ENCODE data around the gene OR2V1. TPM values are rescaled to one million over a fixed set of nuclear protein-coding genes. Genes with fewer than 3 reads are reported as not detected.
"Not testable (repeated sequence)": the region's sequence is repeated elsewhere in the genome, so short reads cannot be mapped to it uniquely, and the experiment has no call there.

The OR2V1 gene
- total RNA-seq, 1 donor from 2014 or later = not detected

DNA sequence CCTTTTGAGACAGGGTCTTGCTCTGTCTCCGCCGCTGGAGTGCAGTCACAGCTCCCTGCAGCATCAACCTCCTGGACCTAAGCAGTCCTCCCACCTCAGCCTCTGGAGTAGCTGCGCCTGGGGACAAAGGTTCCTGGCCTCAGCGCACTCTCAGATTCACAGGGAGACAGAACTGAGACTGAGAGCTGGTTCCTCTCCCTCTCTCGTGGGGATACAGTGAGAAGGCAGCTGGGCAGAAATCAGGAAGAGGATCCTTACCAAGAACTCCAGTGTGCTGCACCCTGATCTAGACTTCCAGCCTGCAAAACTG lies 26.8 kb downstream of the OR2V1 start:
- H3K9me3 Mint-ChIP-seq; H3K36me3 Mint-ChIP-seq; H3K27ac Mint-ChIP-seq; H3K27ac ChIP-seq; H4K20me1 ChIP-seq (ENCODE audit: low read depth); H3K36me3 ChIP-seq; H3K79me2 ChIP-seq (ENCODE audit: low read depth); H3K4me1 ChIP-seq; H3K9me3 ChIP-seq (ENCODE audit: low read depth); H3K9ac ChIP-seq: not testable (repeated sequence)
- Histone ChIP-seq H3K4me3 (peak overlapping the region; percentile 30), H3F3A (ENCODE audit: low read depth) (peaks cover 18% of the 10 kb centered on the region), H3K4me2 (peak overlapping the region; percentile 60), H3K27me3 (peaks cover 71% of the 10 kb centered on the region), H2AFZ (replicated peaks) (peak overlapping the region; percentile 63)
- peaks cover 49% of the 10 kb centered on the region for H3K27me3 Mint-ChIP-seq (ENCODE audit: insufficient read depth, low read depth)
- H3K4me3 Mint-ChIP-seq = peak overlapping the region; percentile 81
- TF ChIP-seq EZH2phosphoT487 (IDR thresholded peaks at IDR 0.05) (peak; percentile 42), EZH2 (IDR thresholded peaks at IDR 0.05) (peak; percentile 74)
- DNase-seq (ENCODE audit: low spot score) = peak; percentile 42
- H3K4me1 Mint-ChIP-seq = peaks cover 13% of the 10 kb centered on the region

DNA sequence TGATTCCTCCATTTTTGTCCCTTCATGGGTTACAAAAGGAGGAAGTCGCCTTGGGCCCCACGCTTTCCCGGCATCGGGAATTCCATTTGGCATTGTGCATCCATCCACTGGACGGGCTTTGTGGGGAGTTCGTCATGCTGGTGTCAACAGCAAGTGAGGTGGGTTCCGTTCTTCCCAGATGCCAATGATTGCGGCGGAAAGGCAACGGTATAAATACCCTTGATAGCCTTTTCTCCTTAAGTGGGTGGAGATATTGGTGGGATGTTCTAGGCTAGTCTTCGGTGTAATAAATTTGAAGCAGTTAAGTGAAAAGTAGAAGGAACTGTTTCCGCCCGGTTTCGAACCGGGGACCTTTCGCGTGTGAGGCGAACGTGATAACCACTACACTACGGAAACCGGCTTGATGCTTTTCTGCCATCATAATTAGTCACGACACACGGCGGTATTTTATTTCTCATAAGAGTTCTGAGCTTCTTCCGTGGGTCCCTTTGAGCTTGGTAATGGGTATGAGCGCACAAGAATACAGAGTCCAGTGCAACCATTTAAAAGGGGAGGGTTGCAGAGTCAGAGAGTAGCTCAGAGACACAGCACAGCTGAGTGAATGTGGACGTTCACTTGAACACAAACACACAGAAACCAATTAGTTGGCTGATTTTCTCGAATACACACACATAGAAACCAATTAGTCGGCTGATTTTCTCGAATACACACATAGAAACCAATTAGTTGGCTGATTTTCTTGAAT lies 28.9 kb downstream of the OR2V1 start:
- H3K79me2 ChIP-seq (ENCODE audit: low read depth); H3K4me3 Mint-ChIP-seq; H2AFZ ChIP-seq (replicated peaks); H3K4me1 ChIP-seq; H3K27ac ChIP-seq; H3K27ac Mint-ChIP-seq; DNase-seq (ENCODE audit: low spot score); H3K9me3 ChIP-seq (ENCODE audit: low read depth); H3K36me3 ChIP-seq; H3K36me3 Mint-ChIP-seq; H3K9ac ChIP-seq; H4K20me1 ChIP-seq (ENCODE audit: low read depth); H3K4me2 ChIP-seq; H3K9me3 Mint-ChIP-seq; H3K4me3 ChIP-seq: not testable (repeated sequence)
- Mint-ChIP-seq H3K27me3 (ENCODE audit: insufficient read depth, low read depth) (peaks cover 44% of the 10 kb centered on the region), H3K4me1 (peaks cover 13% of the 10 kb centered on the region)
- Histone ChIP-seq H3K27me3 (peaks cover 65% of the 10 kb centered on the region), H3F3A (ENCODE audit: low read depth) (peaks cover 24% of the 10 kb centered on the region)

DNA sequence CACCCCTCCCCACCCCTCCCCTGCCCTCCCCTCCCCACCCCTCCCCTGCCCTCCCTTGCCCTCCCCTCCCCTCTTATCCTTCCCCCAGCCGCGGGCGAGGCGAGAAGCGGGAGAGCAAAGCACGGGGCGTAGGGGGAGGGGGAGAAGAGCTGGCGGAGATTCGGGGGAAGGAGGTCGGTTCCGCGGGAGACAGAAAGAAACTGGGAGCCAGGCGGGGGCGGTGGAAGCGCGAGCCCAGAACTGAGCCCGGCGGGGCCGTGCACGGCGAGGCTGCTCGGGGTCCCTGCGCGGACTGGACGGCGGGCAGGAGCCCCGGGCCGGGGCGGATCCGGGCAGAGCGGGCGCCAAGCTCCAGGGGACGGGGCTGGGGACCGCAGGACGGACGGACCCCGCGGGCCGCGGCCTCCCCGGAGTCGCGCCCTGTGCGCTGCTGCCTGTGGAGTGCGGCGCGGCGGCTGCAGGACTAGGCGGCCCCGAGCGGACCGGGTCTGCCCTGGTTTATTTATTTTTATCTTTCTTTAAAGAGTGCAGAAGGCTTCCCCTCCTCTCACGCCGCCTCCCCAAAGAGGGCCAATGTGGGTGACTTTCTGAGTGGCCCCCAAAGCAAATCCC lies 29.8 kb downstream of the OR2V1 start:
- Histone ChIP-seq H3K27me3 (peaks cover 55% of the 10 kb centered on the region), H3F3A (ENCODE audit: low read depth) (peaks cover 24% of the 10 kb centered on the region)
- Mint-ChIP-seq H3K27me3 (ENCODE audit: insufficient read depth, low read depth) (peaks cover 38% of the 10 kb centered on the region), H3K4me1 (peaks cover 13% of the 10 kb centered on the region)
- not testable (repeated sequence) for H3K36me3 Mint-ChIP-seq; H3K4me2 ChIP-seq; H4K20me1 ChIP-seq (ENCODE audit: low read depth); H2AFZ ChIP-seq (replicated peaks); H3K27ac ChIP-seq; H3K4me3 ChIP-seq; H3K9ac ChIP-seq; H3K4me3 Mint-ChIP-seq; H3K9me3 Mint-ChIP-seq; H3K9me3 ChIP-seq (ENCODE audit: low read depth); H3K4me1 ChIP-seq; H3K79me2 ChIP-seq (ENCODE audit: low read depth); DNase-seq (ENCODE audit: low spot score); H3K27ac Mint-ChIP-seq; H3K36me3 ChIP-seq

- no peaks in the 10 kb centered on the region for H3K36me3 Mint-ChIP-seq
- Histone ChIP-seq H3K27ac (no peak overlapping the region), H2AFZ (replicated peaks) (no peak overlapping the region), H3K9me3 (ENCODE audit: low read depth) (no peaks in the 10 kb centered on the region), H3K79me2 (ENCODE audit: low read depth) (no peaks in the 10 kb centered on the region), H3K36me3 (no peaks in the 10 kb centered on the region), H3F3A (ENCODE audit: low read depth) (peaks cover 24% of the 10 kb centered on the region), H3K27me3 (peaks cover 47% of the 10 kb centered on the region), H3K9ac (no peak overlapping the region), H3K4me2 (peak overlapping the region; percentile 74), H3K4me3 (peak overlapping the region; percentile 35), H4K20me1 (ENCODE audit: low read depth) (peaks cover 8% of the 10 kb centered on the region), H3K4me1 (no peaks in the 10 kb centered on the region)
- peak overlapping the region; percentile 78 for H3K4me3 Mint-ChIP-seq
- no peak overlapping the region for H3K27ac Mint-ChIP-seq
- H3K27me3 Mint-ChIP-seq (ENCODE audit: insufficient read depth, low read depth) = peaks cover 34% of the 10 kb centered on the region
- TF ChIP-seq EZH2phosphoT487 (IDR thresholded peaks at IDR 0.05) (no peak), EZH2 (IDR thresholded peaks at IDR 0.05) (peak; percentile 87)
- H3K4me1 Mint-ChIP-seq = peaks cover 13% of the 10 kb centered on the region
- H3K9me3 Mint-ChIP-seq = peaks cover 2% of the 10 kb centered on the region
- DNase-seq (ENCODE audit: low spot score) = peak; percentile 60
These were observed 30.7 kb downstream of the OR2V1 start for GRCh38 chr5:181100121-181100875.

DNA sequence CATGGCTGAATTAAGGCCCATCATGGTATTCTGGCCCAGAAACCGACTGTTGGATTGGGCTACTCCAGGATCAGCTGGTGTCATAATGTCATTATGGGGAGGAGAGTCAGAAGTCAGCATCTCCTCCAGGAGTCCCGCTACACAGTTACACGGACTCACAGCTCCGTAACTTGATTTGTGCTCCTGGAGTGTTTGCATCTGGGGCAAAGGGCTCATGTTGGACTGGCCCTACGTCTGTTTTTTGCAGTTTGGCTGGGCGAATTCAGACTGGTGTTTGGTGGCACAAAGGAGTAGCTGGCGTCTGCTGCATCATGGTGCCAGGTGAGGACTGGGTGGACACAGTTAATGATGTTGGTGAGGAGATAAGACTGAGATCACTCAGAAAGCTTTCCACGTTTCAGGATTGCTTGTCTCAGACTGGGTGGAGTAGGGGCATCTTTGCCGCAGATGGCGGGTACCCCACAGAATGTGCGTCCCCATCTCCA lies 31.3 kb downstream of the OR2V1 start:
- Histone ChIP-seq H3K4me2 (no peak overlapping the region), H3K4me1 (no peaks in the 10 kb centered on the region)

More for the DNA sequence above, 31.3 kb downstream of the OR2V1 start:
- Histone ChIP-seq H3K4me3 (no peak overlapping the region), H3K79me2 (ENCODE audit: low read depth) (no peaks in the 10 kb centered on the region), H2AFZ (replicated peaks) (no peak overlapping the region), H3K27ac (no peak overlapping the region), H3K27me3 (peaks cover 40% of the 10 kb centered on the region), H3K9ac (no peak overlapping the region), H3F3A (ENCODE audit: low read depth) (peaks cover 24% of the 10 kb centered on the region), H3K36me3 (no peaks in the 10 kb centered on the region), H3K9me3 (ENCODE audit: low read depth) (no peaks in the 10 kb centered on the region), H4K20me1 (ENCODE audit: low read depth) (peaks cover 8% of the 10 kb centered on the region)
- no peaks in the 10 kb centered on the region for H3K36me3 Mint-ChIP-seq
- peaks cover 2% of the 10 kb centered on the region for H3K9me3 Mint-ChIP-seq
- peak overlapping the region; percentile 78 for H3K4me3 Mint-ChIP-seq
- peaks cover 32% of the 10 kb centered on the region for H3K27me3 Mint-ChIP-seq (ENCODE audit: insufficient read depth, low read depth)
- no peak overlapping the region for H3K27ac Mint-ChIP-seq
- H3K4me1 Mint-ChIP-seq = peaks cover 13% of the 10 kb centered on the region
- TF ChIP-seq EZH2phosphoT487 (IDR thresholded peaks at IDR 0.05) = no peak
- no peak for TF ChIP-seq EZH2 (IDR thresholded peaks at IDR 0.05)
- TF ChIP-seq, protein P1, sequence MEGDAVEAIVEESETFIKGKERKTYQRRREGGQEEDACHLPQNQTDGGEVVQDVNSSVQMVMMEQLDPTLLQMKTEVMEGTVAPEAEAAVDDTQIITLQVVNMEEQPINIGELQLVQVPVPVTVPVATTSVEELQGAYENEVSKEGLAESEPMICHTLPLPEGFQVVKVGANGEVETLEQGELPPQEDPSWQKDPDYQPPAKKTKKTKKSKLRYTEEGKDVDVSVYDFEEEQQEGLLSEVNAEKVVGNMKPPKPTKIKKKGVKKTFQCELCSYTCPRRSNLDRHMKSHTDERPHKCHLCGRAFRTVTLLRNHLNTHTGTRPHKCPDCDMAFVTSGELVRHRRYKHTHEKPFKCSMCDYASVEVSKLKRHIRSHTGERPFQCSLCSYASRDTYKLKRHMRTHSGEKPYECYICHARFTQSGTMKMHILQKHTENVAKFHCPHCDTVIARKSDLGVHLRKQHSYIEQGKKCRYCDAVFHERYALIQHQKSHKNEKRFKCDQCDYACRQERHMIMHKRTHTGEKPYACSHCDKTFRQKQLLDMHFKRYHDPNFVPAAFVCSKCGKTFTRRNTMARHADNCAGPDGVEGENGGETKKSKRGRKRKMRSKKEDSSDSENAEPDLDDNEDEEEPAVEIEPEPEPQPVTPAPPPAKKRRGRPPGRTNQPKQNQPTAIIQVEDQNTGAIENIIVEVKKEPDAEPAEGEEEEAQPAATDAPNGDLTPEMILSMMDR (IDR thresholded peaks at IDR 0.05) = no peak
- no peak for DNase-seq (ENCODE audit: low spot score)
